ENCODE data around the gene ARGLU1. TPM values are rescaled to one million over a fixed set of nuclear protein-coding genes. Genes with fewer than 3 reads are reported as not detected.
A peak's percentile ranks its signal among the peaks of the same experiment; 100 is the strongest.

Gene ARGLU1
- total and polyA plus RNA-seq, 7 donors, result 23.2 to 43.5 (median 23.9) TPM

DNA sequence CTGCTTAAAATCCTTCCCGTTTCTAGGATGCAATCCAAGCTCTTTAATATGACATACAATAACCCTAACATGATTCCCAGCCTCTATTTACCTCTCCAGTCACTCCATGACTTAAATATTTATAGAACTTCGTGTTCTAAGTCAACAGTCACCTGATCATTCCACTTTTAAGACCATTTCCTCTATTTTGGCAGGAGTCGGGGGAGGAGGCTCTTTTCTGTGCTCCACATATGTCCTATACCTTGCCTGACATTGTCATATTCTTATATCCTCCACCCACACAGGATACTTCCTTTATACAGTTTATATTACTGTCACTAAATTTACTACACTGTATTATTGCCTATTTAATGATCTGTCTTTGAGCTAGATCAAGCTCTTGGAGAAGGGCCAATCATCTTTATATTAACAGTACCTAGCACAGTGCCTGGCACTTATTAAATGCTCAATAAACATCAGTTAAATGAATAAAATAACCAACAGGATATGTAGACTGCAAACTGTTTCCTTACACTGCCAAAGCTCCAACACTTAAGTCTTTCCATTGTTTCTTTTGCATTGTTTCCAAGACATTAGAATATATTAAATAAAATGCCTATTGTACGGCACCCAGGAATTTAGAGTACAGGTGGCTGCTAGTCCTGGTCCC lies 2.7 kb downstream of the ARGLU1 start:
- no peak for ATAC-seq
- H3K36me3 ChIP-seq (ENCODE audit: insufficient read depth in 1 of 2, low read depth in 1 of 2), result no peaks in the 10 kb centered on the region
- H3K27ac ChIP-seq, result no peak overlapping the region
- intact Hi-C loops (cut with DNase I), result loop anchor here in 1 of 2 donors (5.0 kb wide), 1 partner anchor 52 kb away; no protein-coding TSS in a partner anchor
- no peak for DNase-seq
- peaks cover 65% of the 10 kb centered on the region for H3K4me1 ChIP-seq
- WGBS, 3 donors, result 34 to 40% (median 39%) methylated on average over 4 of the region's 4 CpGs
- no peaks in the 10 kb centered on the region for H3K27me3 ChIP-seq (ENCODE audit: insufficient read depth in 3 of 3, low read length in 2 of 3)
- TF ChIP-seq, protein P1, sequence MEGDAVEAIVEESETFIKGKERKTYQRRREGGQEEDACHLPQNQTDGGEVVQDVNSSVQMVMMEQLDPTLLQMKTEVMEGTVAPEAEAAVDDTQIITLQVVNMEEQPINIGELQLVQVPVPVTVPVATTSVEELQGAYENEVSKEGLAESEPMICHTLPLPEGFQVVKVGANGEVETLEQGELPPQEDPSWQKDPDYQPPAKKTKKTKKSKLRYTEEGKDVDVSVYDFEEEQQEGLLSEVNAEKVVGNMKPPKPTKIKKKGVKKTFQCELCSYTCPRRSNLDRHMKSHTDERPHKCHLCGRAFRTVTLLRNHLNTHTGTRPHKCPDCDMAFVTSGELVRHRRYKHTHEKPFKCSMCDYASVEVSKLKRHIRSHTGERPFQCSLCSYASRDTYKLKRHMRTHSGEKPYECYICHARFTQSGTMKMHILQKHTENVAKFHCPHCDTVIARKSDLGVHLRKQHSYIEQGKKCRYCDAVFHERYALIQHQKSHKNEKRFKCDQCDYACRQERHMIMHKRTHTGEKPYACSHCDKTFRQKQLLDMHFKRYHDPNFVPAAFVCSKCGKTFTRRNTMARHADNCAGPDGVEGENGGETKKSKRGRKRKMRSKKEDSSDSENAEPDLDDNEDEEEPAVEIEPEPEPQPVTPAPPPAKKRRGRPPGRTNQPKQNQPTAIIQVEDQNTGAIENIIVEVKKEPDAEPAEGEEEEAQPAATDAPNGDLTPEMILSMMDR (IDR thresholded peaks at IDR 0.05), result no peak
- H3K9me3 ChIP-seq, result no peaks in the 10 kb centered on the region
- peak overlapping the region; percentile 82 for H3K4me3 ChIP-seq

DNA sequence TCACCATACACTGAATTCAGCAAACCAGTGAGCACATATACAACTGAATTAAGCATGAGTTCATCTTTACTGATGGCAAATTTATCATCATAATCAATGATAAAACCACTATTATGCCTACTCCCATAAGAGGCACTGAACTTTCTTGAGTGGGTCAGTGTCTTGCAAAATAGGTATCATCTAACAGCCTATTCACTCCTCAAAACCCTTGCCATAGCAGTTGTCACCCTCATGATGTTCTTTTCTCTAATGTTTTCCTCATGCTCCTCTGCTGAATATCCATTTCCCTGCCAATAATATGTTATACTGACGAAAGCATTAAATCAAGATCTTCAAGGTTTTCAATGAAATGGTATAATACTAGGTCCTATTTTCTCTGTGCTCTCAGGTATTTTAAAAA lies 5.6 kb downstream of the ARGLU1 start:
- DNase-seq (no peak), ATAC-seq (peak in 3 of 4 donors; percentile 20 to 65 (median 40))
- TF ChIP-seq, protein P1 (IDR thresholded peaks at IDR 0.05), result no peak
- Histone ChIP-seq H3K4me1 (peaks cover 66% of the 10 kb centered on the region), H3K9me3 (no peaks in the 10 kb centered on the region), H3K27ac (no peak overlapping the region), H3K27me3 (ENCODE audit: insufficient read depth in 3 of 3, low read length in 2 of 3) (no peaks in the 10 kb centered on the region), H3K36me3 (ENCODE audit: insufficient read depth in 1 of 2, low read depth in 1 of 2) (peaks cover 4 to 21% of the 10 kb centered on the region in 2 donors), H3K4me3 (peak overlapping the region; percentile 31)
- intact Hi-C loops (cut with DNase I), result no loop called here
- WGBS, 3 donors, result 50 to 80% (median 59%) methylated on average over 1 of the region's 1 CpG

DNA sequence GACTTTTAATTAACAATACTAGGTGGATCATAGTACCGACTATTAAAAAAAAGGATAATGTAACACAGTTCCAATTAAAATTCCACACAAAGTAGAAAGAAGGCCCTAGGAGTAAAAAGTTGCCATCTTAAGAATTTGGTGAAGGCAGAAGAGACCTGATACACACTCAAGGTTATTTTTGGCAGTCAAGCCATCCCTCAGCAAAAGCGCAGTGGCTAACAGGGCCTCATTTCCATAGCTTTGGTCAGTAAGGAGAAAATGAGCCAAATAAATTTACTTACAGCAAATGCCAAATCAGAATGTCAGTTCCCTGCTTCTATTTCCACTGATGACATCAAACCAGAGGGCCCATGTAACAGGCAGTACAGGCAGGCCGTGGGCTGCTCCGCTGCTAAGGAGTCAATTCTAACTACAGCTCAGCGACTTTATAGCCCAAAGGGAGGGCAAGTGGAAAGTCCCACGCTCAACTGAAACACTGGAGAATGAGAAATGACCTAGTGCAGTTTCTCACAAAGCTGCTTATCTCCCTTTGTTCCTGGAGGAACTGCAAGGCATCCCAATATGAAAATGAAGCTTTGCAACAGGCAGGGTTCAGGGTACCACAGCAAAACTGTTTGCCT lies 6.3 kb downstream of the ARGLU1 start:
- WGBS, 3 donors, result 23 to 48% (median 25%) methylated on average over 6 of the region's 6 CpGs
- TF ChIP-seq, protein P1 (IDR thresholded peaks at IDR 0.05), result no peak
- Histone ChIP-seq H3K9me3 (no peaks in the 10 kb centered on the region), H3K4me3 (peak overlapping the region; percentile 31), H3K27me3 (ENCODE audit: insufficient read depth in 3 of 3, low read length in 2 of 3) (no peaks in the 10 kb centered on the region), H3K36me3 (ENCODE audit: insufficient read depth in 1 of 2, low read depth in 1 of 2) (peaks cover 4 to 27% of the 10 kb centered on the region in 2 donors), H3K27ac (peak overlapping the region; percentile 37), H3K4me1 (peaks cover 66% of the 10 kb centered on the region)
- no peak for DNase-seq
- intact Hi-C loops (cut with DNase I), result no loop called here
- peak; percentile 58 to 77 (median 72) for ATAC-seq

DNA sequence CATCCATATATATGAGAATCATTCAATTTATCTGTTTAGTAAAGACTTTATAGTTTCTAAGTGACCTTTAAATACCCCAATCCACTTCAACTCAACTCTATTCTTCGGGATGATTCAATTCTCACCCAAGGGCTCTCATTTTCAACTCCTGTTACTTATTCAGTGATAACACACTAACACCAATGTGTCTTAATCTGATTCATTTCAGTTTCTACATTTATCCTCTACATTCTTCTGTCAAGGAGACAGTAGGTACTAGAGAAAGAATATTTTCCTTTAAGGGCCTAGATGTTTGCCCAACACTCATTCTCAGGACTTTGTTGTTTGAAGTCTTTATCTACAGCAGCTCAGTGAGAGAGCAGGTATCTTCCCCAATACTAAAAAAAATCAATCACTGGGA lies 7.1 kb downstream of the ARGLU1 start:
- Histone ChIP-seq H3K4me1 (peaks cover 57% of the 10 kb centered on the region), H3K27me3 (ENCODE audit: insufficient read depth in 3 of 3, low read length in 2 of 3) (no peaks in the 10 kb centered on the region), H3K9me3 (no peaks in the 10 kb centered on the region), H3K27ac (peak overlapping the region; percentile 6), H3K4me3 (no peak overlapping the region), H3K36me3 (ENCODE audit: insufficient read depth in 1 of 2, low read depth in 1 of 2) (peaks cover 4 to 36% of the 10 kb centered on the region in 2 donors)
- DNase-seq (no peak), ATAC-seq (no peak)
- 40 to 55% (median 48%) methylated on average over 1 of the region's 1 CpG for WGBS, 3 donors
- TF ChIP-seq, protein P1 (IDR thresholded peaks at IDR 0.05), result no peak
- intact Hi-C loops (cut with DNase I), result no loop called here

Data from psoas muscle (tissue), 8 donors.